ENCODE results near the gene EHD4. TPM values are rescaled to one million over a fixed set of nuclear protein-coding genes. Genes with fewer than 3 reads are reported as not detected.

The EHD4 gene
- polyA plus RNA-seq, 1 of the 3 experiments (the other 2 are of a cell fraction), result 17.5 TPM

DNA sequence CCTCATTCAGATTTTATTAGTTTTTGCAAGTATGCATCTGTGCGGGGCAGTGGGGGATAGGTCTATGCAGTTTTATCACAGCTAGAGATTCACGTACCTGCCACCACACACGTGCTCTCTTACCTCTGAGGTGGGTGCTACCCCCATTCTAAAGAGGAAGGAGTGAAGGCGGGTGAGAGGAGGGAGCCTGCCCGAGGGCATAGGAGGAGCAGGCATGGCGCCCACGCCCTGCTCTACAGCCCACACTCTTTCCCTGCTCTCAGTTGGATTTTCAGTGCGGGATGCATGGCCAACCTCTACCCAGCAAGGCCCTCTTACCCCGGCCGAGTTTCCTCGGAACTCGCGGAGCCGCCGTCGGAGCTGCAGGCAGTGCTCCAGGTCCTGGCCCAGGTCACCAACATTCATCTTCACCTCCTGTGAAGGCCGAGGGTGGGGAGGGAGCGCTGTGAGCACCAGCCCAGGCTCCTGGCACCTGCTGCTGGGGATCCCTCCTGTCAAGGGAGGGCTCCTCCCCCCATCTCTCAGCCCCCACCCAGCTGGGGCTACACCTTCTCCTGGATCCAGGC, 106.8 kb downstream of the EHD4 start:
- Histone ChIP-seq H3K36me3 (replicated peaks in 1 of 2; ENCODE audit: control insufficient read depth in 1 of 2, insufficient read depth in 2 of 2, low read length in 1 of 2) (no peaks in the 10 kb centered on the region), H3K9me3 (no peaks in the 10 kb centered on the region), H3K27ac (ENCODE audit: low read depth in 2 of 2, low read length in 1 of 2) (no peak overlapping the region), H3K27me3 (ENCODE audit: insufficient read depth) (no peaks in the 10 kb centered on the region), H3K4me3 (ENCODE audit: low read depth in 2 of 2, low read length in 1 of 2) (no peak overlapping the region), H3K9me2 (no peaks in the 10 kb centered on the region), H3K4me1 (ENCODE audit: control insufficient read depth in 1 of 2, insufficient read depth in 2 of 2, low read depth in 1 of 2, low read length in 1 of 2) (peaks cover 0 to 30% of the 10 kb centered on the region in 2 experiments; a peak in 1 of 4 replicates), H3K4me2 (no peak overlapping the region), H2AFZ (ENCODE audit: low read depth) (no peak overlapping the region), H4K20me1 (ENCODE audit: insufficient read depth) (no peaks in the 10 kb centered on the region), H3F3A (replicated peaks; ENCODE audit: insufficient read depth) (no peaks in the 10 kb centered on the region), H3K79me2 (ENCODE audit: insufficient read depth) (no peaks in the 10 kb centered on the region), H3K9ac (no peak overlapping the region)
- DNase-seq, result no peak
- POLR2A ChIA-PET, result no interaction called here
- WGBS (ENCODE audit: low lambda C conversion rate), result 79% methylated on average over 12 of the region's 18 CpGs
- no peak for TF ChIP-seq SMC3 (IDR thresholded peaks at IDR 0.05; ENCODE audit: low read depth, low read length)
- TF ChIP-seq, protein P1, sequence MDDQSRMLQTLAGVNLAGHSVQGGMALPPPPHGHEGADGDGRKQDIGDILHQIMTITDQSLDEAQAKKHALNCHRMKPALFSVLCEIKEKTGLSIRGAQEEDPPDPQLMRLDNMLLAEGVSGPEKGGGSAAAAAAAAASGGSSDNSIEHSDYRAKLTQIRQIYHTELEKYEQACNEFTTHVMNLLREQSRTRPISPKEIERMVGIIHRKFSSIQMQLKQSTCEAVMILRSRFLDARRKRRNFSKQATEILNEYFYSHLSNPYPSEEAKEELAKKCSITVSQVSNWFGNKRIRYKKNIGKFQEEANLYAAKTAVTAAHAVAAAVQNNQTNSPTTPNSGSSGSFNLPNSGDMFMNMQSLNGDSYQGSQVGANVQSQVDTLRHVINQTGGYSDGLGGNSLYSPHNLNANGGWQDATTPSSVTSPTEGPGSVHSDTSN (IDR thresholded peaks at IDR 0.05), result no peak
- TF ChIP-seq, protein P2, sequence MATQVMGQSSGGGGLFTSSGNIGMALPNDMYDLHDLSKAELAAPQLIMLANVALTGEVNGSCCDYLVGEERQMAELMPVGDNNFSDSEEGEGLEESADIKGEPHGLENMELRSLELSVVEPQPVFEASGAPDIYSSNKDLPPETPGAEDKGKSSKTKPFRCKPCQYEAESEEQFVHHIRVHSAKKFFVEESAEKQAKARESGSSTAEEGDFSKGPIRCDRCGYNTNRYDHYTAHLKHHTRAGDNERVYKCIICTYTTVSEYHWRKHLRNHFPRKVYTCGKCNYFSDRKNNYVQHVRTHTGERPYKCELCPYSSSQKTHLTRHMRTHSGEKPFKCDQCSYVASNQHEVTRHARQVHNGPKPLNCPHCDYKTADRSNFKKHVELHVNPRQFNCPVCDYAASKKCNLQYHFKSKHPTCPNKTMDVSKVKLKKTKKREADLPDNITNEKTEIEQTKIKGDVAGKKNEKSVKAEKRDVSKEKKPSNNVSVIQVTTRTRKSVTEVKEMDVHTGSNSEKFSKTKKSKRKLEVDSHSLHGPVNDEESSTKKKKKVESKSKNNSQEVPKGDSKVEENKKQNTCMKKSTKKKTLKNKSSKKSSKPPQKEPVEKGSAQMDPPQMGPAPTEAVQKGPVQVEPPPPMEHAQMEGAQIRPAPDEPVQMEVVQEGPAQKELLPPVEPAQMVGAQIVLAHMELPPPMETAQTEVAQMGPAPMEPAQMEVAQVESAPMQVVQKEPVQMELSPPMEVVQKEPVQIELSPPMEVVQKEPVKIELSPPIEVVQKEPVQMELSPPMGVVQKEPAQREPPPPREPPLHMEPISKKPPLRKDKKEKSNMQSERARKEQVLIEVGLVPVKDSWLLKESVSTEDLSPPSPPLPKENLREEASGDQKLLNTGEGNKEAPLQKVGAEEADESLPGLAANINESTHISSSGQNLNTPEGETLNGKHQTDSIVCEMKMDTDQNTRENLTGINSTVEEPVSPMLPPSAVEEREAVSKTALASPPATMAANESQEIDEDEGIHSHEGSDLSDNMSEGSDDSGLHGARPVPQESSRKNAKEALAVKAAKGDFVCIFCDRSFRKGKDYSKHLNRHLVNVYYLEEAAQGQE (IDR thresholded peaks at IDR 0.05; ENCODE audit: low read depth, low read length), result no peak
- TF ChIP-seq TAF1 (IDR thresholded peaks at IDR 0.05; ENCODE audit: borderline replicate concordance, low read depth, low read length), result no peak
- no peak for TF ChIP-seq MXI1 (IDR thresholded peaks at IDR 0.05; ENCODE audit: low read depth, low read length)
- TF ChIP-seq EZH2phosphoT487 (IDR thresholded peaks at IDR 0.05; ENCODE audit: borderline replicate concordance, low read depth), result no peak
- TF ChIP-seq, protein P3, sequence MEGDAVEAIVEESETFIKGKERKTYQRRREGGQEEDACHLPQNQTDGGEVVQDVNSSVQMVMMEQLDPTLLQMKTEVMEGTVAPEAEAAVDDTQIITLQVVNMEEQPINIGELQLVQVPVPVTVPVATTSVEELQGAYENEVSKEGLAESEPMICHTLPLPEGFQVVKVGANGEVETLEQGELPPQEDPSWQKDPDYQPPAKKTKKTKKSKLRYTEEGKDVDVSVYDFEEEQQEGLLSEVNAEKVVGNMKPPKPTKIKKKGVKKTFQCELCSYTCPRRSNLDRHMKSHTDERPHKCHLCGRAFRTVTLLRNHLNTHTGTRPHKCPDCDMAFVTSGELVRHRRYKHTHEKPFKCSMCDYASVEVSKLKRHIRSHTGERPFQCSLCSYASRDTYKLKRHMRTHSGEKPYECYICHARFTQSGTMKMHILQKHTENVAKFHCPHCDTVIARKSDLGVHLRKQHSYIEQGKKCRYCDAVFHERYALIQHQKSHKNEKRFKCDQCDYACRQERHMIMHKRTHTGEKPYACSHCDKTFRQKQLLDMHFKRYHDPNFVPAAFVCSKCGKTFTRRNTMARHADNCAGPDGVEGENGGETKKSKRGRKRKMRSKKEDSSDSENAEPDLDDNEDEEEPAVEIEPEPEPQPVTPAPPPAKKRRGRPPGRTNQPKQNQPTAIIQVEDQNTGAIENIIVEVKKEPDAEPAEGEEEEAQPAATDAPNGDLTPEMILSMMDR (IDR thresholded peaks at IDR 0.05), result no peak
- TF ChIP-seq YY1 (IDR thresholded peaks at IDR 0.05; ENCODE audit: low read depth), result no peak
- CTCF ChIA-PET, result interaction anchor here (0.7 to 2.7 kb wide), 3 partner anchors 13 to 39 kb away, joined by 3 to 18 read pairs (median 4); no protein-coding TSS in a partner anchor

All from SK-N-SH (cell line).